Calu3 (cell line): ENCODE data around the gene CD8B2. TPM values are rescaled to one million over a fixed set of nuclear protein-coding genes. Genes with fewer than 3 reads are reported as not detected.

ENCODE experiments used
- BruUV-seq: library from RNA; stranded (reverse); fragments of 400-500 nt; replicated peaks from 2 replicates; lab custom pipeline; 2021; lab: Mats Ljungman, UMichigan
- CTCF ChIA-PET: fragments of 300-600 bp; sonication (Branson Sonifier 250); formaldehyde crosslinking; loops from one replicate; lab custom pipeline; 2022; ENCODE audit warnings: antibody characterized with exemption; lab: Charles Lee
- DNase-seq: peaks from one replicate; pipeline ENCODE4 v3.0.0; 2022
- H3K27ac Mint-ChIP-seq: one replicate; pipeline ENCODE4 v1.8.0; 2022; ENCODE audit warnings: mixed read lengths; ENCODE audit not compliant: unreplicated experiment
- H3K27me3 Mint-ChIP-seq: one replicate; pipeline ENCODE4 v1.8.0; 2022; ENCODE audit warnings: mixed read lengths; ENCODE audit not compliant: unreplicated experiment
- H3K36me3 Mint-ChIP-seq: one replicate; pipeline ENCODE4 v1.8.0; 2022; ENCODE audit warnings: mild to moderate bottlenecking, moderate library complexity, mixed read lengths; ENCODE audit not compliant: insufficient read depth, unreplicated experiment
- H3K4me1 Mint-ChIP-seq: one replicate; pipeline ENCODE4 v1.8.0; 2022; ENCODE audit warnings: mild to moderate bottlenecking, low read depth, mixed read lengths; ENCODE audit not compliant: unreplicated experiment
- H3K4me3 Mint-ChIP-seq: one replicate; pipeline ENCODE4 v1.8.0; 2022; ENCODE audit warnings: mild to moderate bottlenecking, low read depth, moderate library complexity, mixed read lengths; ENCODE audit not compliant: unreplicated experiment
- H3K9me3 Mint-ChIP-seq: one replicate; pipeline ENCODE4 v1.8.0; 2022; ENCODE audit warnings: low read depth, mixed read lengths; ENCODE audit not compliant: unreplicated experiment
- intact Hi-C: fragments of 100-400 bp; cut with micrococcal nuclease; formaldehyde crosslinking; loops from one replicate; pipeline ENCODE4 v1.10.0; 2022; ENCODE audit not compliant: unreplicated experiment
- total RNA-seq: library from RNA; stranded (reverse); gene quantifications from 2 replicates; pipeline ENCODE4 v1.2.3, GENCODE V29; 2022
- TF ChIP-seq, protein P1 (sequence below): fragments of 200-600 bp; IDR thresholded peaks from one replicate; pipeline ENCODE4 v1.8.0; 2022; ENCODE audit warnings: antibody characterized with exemption; ENCODE audit not compliant: unreplicated experiment

The CD8B2 gene
- total RNA-seq, 1 experiment from 2014 or later, result not detected

DNA sequence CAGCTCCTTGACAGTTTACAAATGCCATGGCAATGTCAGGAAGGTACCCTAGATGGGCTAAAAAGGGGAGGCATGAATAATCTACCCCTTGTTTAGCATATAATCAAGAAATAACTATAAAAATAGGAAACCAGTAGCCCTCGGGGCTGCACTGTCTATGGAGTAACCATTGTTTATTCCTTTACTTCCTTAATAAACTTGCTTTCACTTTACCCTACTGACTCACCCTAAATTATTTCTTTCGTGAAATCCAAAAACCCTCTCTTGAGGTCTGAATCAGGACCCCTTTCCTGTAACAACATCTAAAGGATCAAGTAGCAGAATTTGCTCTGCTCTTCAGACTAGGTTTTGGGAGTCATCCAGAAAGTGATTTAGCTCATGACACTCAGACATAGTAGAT is 43.7 kb downstream of the CD8B2 start:
- no TSS peak for BruUV-seq
- CTCF ChIA-PET, result no interaction called here
- intact Hi-C loops, result no loop called here
- Mint-ChIP-seq H3K27me3 (peaks cover 63% of the 10 kb centered on the region), H3K4me1 (no peaks in the 10 kb centered on the region), H3K4me3 (no peak overlapping the region), H3K36me3 (no peaks in the 10 kb centered on the region), H3K27ac (no peak overlapping the region), H3K9me3 (no peaks in the 10 kb centered on the region)
- no peak for DNase-seq
- TF ChIP-seq, protein P1, sequence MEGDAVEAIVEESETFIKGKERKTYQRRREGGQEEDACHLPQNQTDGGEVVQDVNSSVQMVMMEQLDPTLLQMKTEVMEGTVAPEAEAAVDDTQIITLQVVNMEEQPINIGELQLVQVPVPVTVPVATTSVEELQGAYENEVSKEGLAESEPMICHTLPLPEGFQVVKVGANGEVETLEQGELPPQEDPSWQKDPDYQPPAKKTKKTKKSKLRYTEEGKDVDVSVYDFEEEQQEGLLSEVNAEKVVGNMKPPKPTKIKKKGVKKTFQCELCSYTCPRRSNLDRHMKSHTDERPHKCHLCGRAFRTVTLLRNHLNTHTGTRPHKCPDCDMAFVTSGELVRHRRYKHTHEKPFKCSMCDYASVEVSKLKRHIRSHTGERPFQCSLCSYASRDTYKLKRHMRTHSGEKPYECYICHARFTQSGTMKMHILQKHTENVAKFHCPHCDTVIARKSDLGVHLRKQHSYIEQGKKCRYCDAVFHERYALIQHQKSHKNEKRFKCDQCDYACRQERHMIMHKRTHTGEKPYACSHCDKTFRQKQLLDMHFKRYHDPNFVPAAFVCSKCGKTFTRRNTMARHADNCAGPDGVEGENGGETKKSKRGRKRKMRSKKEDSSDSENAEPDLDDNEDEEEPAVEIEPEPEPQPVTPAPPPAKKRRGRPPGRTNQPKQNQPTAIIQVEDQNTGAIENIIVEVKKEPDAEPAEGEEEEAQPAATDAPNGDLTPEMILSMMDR, result no peak

DNA sequence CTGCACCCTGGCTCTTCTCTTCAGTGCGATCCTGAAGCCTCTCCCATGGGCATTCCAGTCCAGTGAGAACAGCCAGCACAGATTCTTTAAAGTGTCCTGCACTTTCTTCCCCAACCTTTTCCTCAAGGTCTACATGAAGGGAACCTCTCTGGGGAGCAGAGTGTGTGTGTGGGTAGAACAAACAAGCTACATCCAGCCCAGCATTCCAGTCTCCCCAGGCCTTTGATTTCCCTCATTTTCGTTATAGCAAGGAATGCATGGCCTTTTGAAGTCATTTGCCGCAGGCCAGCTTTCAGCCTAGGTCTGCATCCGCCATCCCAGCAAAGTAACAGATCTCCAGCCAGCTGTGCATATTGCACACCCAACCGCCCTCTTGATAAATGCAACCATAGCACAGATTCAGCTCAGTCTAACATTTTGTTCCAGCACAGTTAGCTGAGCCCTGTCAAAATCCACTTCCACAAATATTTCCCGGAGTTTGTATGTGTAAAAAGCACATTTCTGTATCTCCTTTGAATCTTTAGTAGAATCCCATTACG is 44.6 kb downstream of the CD8B2 start:
- Mint-ChIP-seq H3K27me3 (peaks cover 72% of the 10 kb centered on the region), H3K9me3 (no peaks in the 10 kb centered on the region), H3K27ac (no peak overlapping the region), H3K4me1 (no peaks in the 10 kb centered on the region), H3K4me3 (no peak overlapping the region), H3K36me3 (no peaks in the 10 kb centered on the region)
- no TSS peak for BruUV-seq
- intact Hi-C loops, result no loop called here
- CTCF ChIA-PET, result no interaction called here
- DNase-seq, result no peak
- TF ChIP-seq, protein P1, result no peak

- TF ChIP-seq, protein P1, result no peak
- no TSS peak for BruUV-seq
- Mint-ChIP-seq H3K27ac (no peak overlapping the region), H3K27me3 (peaks cover 76% of the 10 kb centered on the region), H3K4me3 (no peak overlapping the region), H3K9me3 (no peaks in the 10 kb centered on the region), H3K4me1 (no peaks in the 10 kb centered on the region), H3K36me3 (no peaks in the 10 kb centered on the region)
- CTCF ChIA-PET, result no interaction called here
- intact Hi-C loops, result no loop called here
- no peak for DNase-seq
Observed at GRCh38 chr2:106532236-106532635, 45.1 kb downstream of the CD8B2 start.

GRCh38 chr2:106534471-106534870 is 47.3 kb downstream of the CD8B2 start:
- no TSS peak for BruUV-seq

More at GRCh38 chr2:106534471-106534870, 47.3 kb downstream of the CD8B2 start:
- H3K36me3 Mint-ChIP-seq, result no peaks in the 10 kb centered on the region
- no peak overlapping the region for H3K4me3 Mint-ChIP-seq
- DNase-seq, result no peak
- no peak overlapping the region for H3K27ac Mint-ChIP-seq
- TF ChIP-seq, protein P1, result no peak
- CTCF ChIA-PET, result no interaction called here
- no peaks in the 10 kb centered on the region for H3K9me3 Mint-ChIP-seq
- intact Hi-C loops, result no loop called here
- H3K4me1 Mint-ChIP-seq, result no peaks in the 10 kb centered on the region
- peaks cover 73% of the 10 kb centered on the region for H3K27me3 Mint-ChIP-seq
